NCI-H82 (cell line): ENCODE data around the gene LPIN1.

Experiments
- DNase-seq: peaks from one replicate; lab custom pipeline; 2025; lab: John Stamatoyannopoulos, UW

The LPIN1 gene

DNA sequence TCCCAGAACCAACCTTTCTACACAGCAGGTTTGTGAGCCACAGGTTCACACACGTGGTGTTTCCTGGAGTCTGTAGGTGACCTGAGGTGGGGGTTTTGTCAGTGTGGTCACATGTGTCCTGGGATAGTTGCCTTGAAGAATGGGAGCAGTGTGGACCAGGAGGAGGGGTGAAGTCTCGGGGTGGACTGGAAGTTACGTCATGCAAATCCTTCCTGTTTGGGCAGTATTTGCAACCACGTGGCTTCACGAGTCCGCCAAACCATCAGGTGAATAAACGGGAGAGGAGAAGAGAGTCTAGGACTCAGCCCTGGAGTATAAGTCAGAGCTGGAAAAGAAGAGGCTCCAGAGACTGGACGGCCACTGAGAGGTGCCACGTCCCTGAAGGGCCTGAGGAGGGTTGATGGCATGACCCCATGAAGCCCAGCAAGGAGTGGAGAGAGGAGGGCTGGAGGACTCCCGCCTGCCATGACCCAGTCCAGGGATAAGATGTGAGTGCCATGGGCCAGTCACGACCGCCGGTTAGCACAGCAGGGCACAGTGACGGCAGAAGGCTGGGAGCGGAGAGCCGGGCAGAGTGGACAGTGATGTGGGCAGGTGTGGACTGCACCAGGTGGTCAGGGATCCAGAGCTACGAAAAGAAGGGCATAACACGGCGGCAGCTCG is 16.5 kb downstream of the LPIN1 start:
- no peak for DNase-seq

DNA sequence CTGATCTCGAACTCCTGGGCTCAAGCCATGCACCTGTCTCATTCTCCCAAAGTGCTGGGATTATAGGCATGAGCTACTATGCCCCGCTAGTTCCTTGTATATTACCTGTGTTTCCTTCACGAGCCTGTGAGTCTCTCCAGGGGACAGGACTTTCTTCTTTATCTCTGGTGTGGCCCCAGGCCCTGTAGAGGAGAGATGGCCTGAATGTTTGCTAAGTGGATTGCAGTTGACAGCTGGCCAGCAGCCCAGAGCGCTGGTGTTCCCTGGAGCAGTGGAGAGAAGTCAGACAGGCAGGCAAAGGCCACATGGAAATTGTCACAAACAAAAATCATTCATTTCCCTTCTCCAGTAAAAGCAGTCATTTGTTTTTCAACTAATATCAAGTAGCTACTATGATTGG is 17.9 kb downstream of the LPIN1 start:
- no peak for DNase-seq

DNA sequence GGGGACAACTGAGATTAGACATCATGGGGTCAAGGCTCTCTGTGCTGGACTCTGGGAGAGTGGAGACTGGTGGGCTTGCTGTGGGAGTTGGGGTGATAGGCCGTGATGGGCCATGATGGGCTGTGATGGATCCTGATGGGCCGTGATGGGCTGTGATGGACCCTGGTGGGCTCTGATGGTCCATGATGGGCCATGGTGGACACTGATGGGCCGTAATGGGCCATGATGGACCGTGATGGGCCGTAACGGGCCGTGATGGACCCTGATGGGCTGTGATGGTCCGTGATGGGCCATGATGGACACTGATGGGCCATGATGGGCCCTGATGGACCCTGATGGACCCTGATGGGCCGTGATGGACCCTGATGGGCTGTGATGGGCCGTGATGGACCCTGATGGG is 18.5 kb downstream of the LPIN1 start:
- no peak for DNase-seq

DNA sequence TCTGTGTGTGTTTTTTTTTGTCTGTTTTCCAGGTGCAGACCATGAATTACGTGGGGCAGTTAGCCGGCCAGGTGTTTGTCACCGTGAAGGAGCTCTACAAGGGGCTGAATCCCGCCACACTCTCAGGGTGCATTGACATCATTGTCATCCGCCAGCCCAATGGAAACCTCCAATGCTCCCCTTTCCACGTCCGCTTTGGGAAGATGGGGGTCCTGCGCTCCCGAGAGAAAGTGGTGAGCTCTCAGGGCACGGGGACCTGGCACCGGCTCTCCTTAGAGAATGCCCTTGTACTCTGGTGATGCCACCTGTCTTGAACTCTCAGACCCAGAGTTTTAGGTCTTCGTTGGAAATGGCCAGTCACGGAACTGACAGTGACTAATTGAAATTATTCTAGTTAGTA is 19.1 kb downstream of the LPIN1 start:
- DNase-seq = no peak

DNA sequence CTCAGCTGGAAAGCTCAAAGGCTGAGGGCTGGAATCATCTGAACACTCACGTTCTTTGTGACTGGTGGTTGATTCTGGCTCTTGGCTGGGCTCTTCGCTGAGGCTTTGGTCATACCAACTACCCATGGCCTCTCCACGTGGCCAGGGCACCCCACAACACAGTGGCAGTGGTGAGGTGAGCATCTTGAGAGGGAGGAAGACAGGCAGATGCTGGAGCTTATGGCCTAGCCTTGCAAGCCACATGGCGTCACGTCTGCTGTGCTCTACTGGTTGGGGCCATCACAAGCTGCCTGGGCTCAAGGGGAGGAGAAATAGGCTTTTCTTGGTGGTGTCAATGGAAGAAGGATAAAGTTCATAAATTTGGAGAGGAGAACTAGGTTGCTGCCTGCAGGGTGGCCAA is 19.6 kb downstream of the LPIN1 start:
- DNase-seq = no peak

DNA sequence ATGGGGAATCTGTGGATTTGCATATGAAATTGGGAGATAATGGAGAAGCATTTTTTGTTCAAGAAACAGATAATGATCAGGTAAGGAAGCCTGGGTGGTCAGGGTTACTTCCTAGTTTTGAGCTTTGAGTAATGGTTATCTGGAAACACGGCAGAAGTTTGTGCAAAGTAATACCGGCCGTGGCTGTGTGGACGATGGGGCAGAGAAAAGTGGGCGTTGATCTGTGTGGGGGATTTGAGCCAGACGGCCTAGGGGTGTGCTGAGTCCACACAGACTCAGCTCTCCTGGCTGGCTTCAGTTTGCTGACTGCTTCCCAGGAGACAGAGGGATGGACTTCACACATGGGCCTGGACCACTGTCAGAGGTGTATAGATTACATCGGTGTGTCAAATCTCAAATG is 21.3 kb downstream of the LPIN1 start:
- no peak for DNase-seq

DNA sequence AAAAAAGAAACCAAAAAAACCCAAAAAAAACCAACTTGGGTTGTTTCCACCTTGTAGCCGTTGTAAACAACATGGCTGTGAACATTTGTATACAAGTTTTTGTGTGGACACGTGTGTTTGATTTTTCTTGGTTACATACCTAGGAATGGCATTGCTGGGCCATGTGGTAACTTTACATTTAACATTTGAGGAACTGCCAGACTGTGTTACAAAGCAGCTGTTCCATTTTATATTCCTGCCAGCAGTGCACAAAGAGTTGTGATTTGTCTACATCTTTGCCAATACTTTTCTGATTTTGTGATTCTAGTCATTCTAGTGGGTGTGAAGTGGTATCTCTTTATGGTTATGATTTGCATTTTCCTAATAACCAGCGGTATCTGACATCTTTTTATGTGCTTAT is 22.5 kb downstream of the LPIN1 start:
- DNase-seq = no peak

DNA sequence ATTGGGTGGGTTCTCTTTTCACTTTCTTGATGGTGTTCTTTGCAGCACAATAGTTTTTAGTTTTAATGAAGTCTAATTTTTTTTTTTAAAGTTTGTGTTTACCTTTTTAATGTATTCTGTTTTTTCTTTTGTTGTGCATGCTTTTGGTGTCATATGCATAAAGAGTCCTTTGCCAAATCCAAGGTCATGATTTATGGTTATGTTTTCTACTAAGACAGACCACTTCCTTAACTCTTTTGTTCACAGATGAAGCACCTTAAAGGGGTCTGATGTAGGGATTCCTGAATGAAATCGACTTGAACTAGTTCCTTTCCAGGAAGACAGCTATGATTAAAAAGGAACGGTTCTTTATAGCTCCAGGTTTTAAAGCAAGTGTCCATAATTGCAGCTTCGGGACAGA is 23.1 kb downstream of the LPIN1 start:
- DNase-seq = no peak

DNA sequence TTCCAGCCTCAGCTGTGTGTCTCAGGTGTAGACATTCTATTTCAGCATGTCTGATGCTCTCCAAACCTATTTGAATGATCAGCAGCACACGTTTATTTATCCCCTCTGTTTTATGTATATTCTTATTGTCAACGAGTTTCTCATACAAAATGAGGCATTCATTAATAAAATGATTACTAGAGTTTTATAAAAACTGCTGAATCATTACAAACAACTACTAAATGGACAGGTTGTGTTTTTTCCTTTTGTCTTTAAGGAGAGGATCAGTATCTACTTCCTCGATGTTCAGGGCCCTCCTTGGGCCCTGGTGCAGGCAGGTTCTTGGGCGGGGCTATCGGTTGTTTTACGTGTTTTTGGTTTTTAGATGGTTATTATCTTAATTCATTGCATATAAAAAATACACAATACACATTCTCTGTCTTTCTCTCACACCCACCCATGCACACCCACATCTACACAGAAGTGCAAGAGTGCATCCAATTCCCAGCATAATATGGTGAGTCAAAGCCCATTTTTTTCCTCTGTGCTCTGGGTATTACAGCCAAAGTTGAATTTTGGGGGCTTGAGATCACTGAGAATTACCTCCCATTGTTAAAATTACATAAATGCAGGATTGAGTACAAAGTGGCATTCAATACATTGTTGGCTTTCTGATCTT is 24.2 kb downstream of the LPIN1 start:
- no peak for DNase-seq

DNA sequence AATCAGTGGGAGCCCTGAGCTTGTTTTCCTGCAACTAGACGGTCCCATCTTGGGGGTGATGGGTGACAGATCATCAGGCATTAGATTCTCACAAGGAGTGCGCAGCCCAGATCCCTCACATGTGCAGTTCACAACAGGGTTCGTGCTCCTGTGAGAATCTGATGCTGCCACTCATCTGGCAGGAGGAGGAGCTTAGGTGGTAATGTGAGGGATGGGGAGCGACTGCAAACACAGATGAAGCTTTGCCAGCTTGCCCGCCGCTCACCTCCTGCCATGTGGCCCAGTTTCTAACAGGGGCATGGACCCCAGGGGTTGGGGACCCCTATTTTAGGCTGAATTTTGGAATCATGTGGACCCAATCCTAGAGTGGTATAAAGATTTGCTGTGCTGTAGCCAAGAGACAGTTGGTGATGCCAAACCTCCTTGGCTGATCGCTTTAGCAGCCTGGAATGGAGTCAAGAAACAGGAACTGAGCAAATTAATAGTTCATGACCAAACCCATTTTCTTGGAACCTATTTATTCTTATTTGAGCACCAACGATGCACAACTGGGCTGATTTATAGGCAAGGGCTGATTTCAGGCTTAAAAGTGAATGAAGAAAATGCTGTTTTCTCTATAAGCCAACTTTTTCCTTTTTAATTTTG is 25.7 kb downstream of the LPIN1 start:
- no peak for DNase-seq

DNA sequence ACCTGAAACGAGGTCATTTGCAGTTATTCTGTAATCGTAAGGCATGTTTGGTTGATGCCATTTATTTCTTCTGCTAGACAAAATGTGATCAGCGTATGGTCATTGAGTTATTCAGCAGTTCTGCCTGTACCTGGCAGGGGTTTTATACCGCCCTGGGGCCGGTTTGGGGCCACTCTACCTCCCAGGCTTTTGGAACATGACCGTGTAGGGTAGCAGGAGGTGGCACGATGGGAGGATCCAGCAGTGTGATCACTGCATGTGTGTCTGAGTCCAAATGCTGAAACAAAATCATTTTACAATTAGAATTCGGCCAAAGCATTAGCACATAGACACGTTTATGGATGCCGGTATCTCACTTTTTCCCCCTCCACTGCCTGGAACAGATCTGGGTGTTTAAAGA is 26.7 kb downstream of the LPIN1 start:
- no peak for DNase-seq

DNA sequence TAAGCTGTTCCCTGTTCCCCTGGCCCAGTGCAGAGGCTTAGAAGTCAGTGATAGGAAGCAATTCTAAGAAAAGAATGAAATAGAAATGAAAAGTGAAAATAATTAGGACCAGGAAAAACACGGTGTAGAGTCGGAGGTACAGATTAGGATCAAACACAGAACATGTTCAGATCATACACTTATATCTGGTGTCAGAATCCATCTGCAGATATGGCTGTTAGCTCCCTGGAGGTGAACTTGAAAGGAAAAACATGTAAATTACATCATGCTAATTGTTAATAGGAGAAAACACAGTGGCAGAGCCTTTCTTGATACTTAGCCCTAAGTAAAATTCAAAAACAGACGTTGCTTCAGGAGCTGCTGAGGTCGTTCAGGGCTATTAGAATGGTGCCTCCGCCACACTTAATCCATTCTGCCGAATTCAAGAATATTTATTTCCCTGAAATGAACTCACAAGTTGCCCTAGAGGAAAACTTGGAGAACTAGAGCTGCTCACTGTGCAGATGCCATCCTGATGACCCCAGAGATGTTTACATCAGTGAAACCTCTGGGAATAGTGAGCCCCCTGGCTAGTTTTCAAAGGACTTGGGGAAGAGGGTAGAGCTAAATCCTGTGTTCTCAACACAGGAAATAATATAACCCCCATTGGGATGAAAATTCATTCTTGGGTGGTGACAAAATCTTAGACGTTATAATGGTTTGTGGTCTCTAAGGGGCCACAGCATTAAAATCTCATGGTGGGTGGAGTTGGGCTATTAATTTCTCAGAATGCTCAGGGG is 27.5 kb downstream of the LPIN1 start:
- DNase-seq = no peak

DNA sequence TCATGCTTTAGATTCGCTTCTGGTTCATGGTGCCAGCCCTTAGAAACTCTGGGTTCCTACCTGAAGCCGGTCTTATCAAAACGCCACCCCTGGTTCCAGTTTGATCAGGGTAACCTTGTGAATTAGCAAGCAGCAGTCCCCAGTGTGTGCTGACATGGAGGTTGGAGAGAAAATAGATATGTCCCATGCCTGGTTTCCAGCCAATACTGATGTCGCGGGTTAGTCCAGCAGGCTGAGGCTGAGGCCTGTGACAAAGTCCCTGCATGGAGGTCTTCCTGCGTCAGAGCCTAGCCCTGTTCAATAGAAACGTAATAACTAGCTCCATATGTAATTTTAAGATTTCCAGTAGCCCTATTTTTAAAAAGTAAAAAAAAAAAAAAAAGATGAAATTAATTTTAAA is 28.2 kb downstream of the LPIN1 start:
- no peak for DNase-seq

DNA sequence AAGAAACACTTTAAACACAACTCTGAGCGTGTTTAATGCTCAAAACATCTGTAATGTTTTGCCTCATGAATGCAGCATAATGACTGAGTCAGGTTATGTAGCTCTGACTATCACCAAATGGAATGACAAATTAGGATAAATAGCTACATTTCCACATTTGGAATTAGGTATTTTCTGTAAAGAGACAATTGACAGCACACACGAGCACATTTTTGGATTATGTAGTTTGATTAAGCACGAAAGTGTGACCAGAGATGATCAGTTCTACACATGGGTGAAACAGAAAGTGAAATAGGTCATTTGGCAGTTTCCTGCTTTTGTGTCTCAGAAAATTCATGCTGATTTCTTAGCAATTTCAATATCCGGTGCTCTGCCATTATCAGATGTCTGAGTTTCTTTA is 29.0 kb downstream of the LPIN1 start:
- no peak for DNase-seq

DNA sequence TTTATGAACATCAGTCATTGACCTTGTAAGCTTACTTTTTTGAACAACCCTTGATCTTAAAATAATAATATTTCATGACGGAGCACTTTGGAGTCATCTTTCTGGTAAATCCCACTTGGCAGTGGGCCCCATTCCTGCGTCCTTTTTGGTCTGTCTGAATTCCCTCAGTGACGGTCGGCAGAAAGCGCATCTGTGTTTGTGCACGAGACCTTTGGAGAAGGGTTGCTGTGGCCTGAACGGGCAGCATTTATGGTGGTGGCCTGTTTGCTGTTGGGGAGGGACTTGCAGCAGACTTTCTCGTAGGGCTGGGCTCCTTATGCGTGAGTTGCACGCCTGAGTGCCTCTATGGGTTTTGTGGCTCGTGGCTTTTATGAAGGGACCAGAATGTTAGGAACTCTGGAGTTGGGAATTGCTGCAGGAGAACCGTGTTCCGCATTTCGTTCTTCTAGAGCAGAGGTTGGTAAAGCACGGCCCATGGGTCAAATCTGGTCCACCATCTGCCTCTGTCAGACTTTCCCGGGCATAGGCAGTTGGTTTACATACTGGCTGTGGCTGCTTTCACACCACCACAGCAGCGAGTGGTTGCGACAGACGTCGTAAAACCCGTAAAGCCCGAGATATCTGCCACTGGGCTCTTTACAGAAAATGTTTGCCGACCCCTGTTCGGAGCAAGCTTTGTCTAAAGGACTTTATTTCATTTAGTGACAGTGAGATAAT is 30.8 kb downstream of the LPIN1 start:
- DNase-seq = no peak

DNA sequence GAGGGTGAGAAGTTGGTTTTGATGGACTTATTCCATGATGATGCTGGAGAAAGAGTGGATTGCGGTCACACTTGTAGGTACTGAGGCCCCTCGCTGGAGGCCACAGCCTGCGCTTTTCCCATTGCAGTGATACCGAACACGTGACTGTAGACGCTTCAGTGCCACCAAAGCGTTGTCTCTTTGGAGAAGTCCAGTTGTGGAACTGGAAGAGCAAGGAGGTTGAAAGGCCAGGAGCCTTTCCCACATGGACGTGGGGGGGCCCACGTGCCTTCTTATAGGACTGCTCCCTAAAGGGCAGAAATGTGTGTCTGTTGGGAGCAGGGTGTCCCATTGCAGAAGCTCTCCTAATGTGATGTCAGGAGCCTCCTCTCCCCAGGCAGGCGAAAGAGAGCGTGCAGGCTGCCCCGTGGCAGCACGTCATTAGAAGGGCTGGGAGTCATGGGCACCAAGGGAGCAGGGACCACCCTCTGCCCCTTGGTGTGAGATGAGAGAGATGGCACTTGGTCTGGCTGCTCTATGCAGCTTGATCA is 31.5 kb downstream of the LPIN1 start:
- DNase-seq = no peak

DNA sequence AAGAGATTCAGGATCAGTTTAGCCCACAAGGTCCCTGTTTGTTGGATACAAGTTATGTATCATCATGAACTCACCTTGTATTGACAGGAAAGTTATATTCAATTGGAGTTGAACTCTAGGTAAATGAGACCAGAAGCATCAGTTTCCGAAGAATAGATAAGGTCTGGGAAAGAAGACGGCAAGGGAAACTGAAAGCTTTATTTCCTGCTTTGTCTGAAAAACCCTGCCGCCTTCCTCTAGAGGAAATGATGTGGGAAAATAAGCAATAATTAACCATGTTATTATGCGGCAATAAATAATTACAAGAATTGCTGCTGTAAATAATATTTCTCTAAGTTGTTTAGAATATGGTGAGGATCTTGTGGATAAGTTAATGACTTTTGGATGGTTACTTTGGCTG is 32.0 kb downstream of the LPIN1 start:
- DNase-seq = no peak

DNA sequence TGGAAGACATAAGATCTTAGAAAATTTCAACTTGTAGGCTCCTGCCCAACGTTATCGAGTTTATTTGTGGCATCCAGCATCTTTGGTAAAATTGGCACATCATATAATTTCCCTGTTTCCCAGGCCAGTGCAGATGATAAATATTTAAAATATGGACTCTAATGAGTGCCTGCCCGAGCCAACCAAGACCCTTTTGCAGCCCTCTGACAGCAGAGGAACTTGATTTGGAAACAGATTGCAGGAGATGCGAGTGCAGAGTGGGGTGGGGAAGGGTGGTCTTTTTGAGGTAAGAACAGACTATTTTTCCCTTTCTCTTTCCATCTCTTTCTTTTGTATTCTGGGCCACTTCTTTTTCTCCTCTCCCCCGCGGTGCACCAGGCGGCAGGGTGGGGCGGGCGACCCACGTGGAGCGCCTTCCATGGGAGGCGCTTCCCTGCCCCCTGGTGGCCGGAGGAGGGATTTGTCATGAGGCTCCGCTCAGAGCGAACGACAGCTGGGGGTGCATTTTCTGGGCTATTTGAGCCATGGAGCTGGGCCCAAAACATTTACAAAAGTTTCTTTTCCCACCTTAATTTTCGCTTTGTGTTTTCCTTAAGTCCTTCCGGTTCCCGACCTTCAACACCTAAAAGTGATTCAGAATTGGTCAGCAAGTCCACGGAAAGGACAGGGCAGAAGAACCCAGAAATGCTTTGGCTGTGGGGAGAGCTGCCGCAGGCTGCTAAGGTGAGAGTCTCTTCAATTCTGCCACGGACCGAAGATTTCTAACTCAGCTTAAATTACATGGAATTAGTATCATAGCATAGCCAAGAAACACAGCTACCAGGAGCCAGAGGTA is 32.7 kb downstream of the LPIN1 start:
- peak; percentile 86 for DNase-seq

DNA sequence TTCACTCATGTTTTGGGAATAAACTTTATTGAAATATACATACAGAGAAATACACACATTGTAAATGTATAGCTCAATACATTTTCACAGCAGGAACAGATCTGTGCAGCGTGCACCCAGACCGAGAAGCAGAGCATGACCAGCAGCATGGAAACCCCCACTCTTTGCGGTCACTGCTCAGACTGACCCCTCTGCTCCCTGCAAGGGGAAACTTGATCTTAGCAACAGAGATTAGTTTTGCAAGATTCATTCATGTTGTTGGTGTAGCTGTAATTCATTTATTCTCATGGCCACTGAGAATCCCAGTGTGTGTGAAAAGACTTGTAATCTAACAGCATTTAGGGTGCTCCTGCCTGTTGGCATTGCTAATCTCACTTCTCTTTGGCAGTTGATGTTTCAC is 35.2 kb downstream of the LPIN1 start:
- no peak for DNase-seq

DNA sequence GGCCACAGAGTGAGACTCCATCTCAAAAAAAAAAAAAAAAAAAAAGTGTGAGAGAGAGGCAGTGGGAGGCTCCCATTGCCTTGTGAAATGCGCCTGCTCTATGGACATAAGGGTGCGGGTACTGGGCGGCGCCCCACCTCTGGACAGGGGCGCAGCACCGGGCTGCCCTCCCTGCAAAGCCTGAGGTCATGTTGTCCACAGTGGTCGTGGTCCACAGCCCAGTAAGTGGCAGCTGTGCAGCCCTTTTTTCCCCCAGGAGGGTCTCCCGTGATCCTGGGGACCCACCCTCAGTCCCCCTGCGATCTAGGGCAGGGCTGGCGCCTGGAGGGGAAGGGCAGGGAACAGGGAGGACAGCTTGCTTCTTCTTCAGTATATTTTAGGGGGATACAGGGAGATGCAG is 37.8 kb downstream of the LPIN1 start:
- DNase-seq = no peak
